GM12873 (cell line): ENCODE data around the gene PHTF2.

Experiments
- TF ChIP-seq, protein P1 (sequence below): IDR thresholded peaks from 2 replicates; pipeline ENCODE4 v1.5.1; 2012; ENCODE audit warnings: low read depth, mild to moderate bottlenecking, moderate library complexity, low read length, control low read depth; ENCODE audit not compliant: insufficient read depth; ENCODE audit errors: missing control alignments

The PHTF2 gene

DNA sequence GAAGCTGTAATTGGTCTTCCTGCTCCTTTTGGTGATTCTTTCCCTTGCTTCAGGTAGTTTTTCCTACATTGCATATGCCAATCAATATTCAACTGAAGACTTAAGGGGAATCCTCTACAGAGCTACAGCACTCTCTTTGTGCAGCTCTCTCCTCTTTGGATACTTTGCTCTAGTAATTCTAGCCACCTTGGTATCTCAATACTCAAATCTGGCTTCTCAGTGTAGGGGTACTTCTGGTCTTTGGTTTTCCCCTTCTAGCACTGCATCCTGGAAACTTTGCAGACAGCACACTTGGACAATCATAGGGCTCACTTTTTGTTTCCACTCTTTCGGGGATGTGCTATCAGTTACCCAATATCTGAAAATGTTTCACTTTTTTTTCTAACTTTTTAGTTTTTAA lies 9.9 kb downstream of the PHTF2 start:
- TF ChIP-seq, protein P1, sequence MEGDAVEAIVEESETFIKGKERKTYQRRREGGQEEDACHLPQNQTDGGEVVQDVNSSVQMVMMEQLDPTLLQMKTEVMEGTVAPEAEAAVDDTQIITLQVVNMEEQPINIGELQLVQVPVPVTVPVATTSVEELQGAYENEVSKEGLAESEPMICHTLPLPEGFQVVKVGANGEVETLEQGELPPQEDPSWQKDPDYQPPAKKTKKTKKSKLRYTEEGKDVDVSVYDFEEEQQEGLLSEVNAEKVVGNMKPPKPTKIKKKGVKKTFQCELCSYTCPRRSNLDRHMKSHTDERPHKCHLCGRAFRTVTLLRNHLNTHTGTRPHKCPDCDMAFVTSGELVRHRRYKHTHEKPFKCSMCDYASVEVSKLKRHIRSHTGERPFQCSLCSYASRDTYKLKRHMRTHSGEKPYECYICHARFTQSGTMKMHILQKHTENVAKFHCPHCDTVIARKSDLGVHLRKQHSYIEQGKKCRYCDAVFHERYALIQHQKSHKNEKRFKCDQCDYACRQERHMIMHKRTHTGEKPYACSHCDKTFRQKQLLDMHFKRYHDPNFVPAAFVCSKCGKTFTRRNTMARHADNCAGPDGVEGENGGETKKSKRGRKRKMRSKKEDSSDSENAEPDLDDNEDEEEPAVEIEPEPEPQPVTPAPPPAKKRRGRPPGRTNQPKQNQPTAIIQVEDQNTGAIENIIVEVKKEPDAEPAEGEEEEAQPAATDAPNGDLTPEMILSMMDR: no peak

DNA sequence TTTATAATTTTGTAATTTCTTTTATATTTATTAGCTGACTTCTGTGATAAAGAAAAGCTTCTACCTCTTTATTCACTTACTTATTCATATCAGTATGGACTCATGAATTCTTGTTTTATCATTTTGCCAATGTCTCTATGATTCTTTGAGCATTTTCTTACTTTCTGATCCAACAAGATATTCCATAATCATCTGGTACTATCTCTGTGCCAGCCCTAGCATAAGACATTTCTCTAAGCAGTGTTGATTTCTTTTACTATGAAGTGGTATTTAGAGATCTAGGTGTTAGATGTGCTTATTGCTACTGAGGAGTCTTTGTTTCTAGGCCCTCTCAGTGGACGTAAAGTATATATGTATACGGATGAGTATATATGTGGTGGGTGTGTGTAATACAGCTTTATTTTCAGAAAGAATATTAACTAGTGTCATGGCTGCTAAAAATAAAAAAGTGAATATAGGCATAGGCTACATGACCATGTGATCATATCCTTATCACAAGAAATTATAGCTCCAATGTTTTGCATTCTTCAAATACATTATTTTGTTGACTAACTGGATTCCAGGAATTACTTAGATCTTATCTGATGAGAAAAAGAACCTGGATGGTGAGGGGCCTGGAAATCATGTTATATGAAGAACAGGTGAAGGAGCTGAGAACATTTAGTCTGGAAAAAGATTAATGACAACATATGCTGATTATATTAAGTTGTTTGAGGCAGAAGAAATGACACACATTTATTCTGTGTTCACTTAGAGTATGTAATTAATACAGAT lies 13.1 kb downstream of the PHTF2 start:
- TF ChIP-seq, protein P1: no peak

DNA sequence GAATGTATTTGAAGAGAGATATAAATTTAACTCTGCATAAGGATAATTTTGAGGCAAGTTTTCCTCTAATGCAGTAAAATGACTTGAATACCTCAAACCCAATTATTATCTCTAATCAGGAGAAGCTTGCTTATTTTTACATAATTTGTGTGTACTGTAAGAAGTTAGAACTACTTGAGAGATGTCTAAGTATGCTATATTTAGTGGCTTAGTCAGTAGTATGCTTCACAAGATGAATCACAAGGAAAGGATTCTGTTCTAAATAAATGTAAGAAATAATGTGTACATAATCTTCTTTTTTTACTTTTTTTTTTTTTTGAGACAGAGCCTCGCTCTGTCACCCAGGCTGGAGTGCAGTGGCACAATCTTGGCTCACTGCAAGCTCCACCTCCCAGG lies 13.7 kb downstream of the PHTF2 start:
- TF ChIP-seq, protein P1: no peak

DNA sequence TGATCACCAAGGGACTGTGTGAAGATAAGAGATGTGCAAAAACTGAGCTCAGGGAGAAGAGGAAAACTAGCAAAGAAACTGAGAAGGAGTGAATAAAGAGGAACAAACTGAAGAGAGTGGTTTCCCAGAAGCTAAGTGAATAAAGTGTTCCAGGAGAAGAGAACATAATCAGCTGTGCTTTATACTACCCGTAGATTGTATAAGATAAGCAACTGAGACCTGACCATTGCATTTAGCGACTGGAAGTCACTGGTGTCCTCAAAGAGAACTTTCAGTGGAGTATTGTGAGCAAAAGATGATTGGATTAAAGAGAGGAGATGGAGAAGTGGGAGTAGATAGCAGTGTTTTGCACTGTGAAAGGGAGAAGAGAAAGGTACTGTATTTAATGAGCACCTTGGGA lies 14.6 kb downstream of the PHTF2 start:
- TF ChIP-seq, protein P1: no peak

DNA sequence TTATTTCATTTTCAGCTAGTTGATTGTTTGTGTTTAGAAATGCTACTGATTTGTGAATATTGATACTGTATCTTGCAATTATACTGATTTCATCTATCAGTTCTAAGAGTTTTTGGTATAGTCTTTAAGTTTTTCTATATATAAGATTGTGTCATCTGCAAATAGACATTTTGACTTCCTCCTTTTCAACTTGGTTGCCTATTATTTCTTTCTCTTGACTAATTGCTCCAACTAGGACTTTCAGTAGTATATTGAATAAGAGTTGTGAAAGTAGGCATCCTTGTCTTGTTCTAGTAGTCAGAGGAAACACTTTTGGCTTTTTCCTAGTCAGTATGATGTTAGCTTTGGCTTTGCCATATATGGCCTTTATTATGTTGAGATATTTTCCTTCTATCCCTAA lies 20.4 kb downstream of the PHTF2 start:
- TF ChIP-seq, protein P1: no peak

DNA sequence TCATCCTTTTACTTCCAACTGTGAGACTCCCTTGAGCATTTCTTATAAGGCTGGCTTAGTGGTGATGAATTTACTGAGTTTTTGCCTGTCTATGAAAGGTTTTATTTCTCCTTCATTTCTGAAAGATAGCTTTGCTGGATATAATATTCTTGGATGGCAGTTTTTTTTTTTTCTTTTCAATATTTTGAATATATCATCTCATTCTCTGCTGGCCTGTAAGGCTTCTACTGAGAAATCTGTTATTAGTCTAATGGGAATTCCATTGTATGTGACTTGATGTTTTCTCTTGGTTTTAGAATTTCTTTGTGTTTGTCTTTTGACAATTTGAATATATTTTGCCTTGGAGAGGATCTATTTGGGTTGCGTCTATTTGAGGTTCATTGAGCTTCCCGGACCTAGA lies 22.4 kb downstream of the PHTF2 start:
- TF ChIP-seq, protein P1: no peak

DNA sequence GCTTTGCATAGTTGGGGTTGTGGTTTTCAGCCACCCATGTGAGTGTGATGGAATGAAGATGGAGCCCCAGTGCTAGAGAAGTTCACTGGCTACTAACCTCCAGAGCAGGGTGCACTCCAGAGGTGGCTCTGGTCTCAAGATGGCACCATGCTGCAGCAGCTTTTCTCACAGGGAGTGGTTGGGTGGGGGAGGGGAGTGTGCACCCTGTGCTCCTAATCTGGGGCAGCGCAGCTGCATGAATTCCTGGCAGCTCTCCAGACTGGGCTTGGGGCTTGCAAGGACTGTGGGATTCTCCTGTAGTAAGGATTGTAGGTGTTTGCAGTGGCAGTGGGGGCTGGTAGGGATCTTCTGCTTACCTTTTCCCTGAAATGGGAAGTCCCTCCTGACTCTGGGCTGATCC lies 23.7 kb downstream of the PHTF2 start:
- TF ChIP-seq, protein P1: no peak
